K562 (cell line): ENCODE results near the gene COPB2. TPM values are rescaled to one million over a fixed set of nuclear protein-coding genes. Genes with fewer than 3 reads are reported as not detected.
A peak's percentile ranks its signal among the peaks of the same experiment; 100 is the strongest.

Experiments used
- CREBBP ChIP-seq: IDR thresholded peaks from one replicate; pipeline ENCODE4 v1.6.1; 2012; ENCODE audit warnings: low read depth, mild to moderate bottlenecking, control low read depth, inconsistent platforms, low read length
- CREM ChIP-seq: IDR thresholded peaks from 2 replicates; pipeline ENCODE4 v1.6.1; 2014; ENCODE audit warnings: antibody characterized with exemption, low read depth
- HDAC1 ChIP-seq, 2 experiments: fragments of 450-650 bp; IDR thresholded peaks; 2 replicates each; pipeline ENCODE4 v1.6.1; 2016 to 2017; ENCODE audit warnings: inconsistent platforms in 1 of 2, mild to moderate bottlenecking in 1 of 2, moderate library complexity in 1 of 2
- MGA ChIP-seq: fragments of 450-650 bp; IDR thresholded peaks from 2 replicates; pipeline ENCODE4 v1.6.1; 2016; ENCODE audit warnings: mild to moderate bottlenecking, moderate library complexity
- RAD51 ChIP-seq: fragments of 450-650 bp; IDR thresholded peaks from 2 replicates; pipeline ENCODE4 v1.7.1; 2016; ENCODE audit warnings: low read depth, mild to moderate bottlenecking, borderline replicate concordance
- RBBP5 ChIP-seq: fragments of 200-600 bp; sonication (generic); IDR thresholded peaks from 2 replicates; pipeline ENCODE4 v1.6.1; 2012; ENCODE audit warnings: borderline replicate concordance, mild to moderate bottlenecking, low read length, control low read depth, inconsistent platforms; ENCODE audit not compliant: insufficient read depth, poor library complexity, severe bottlenecking
- SETDB1 ChIP-seq: IDR thresholded peaks from one replicate; pipeline ENCODE4 v1.6.1; 2012; ENCODE audit warnings: low read length, control low read depth, inconsistent platforms
- SNAPC5 ChIP-seq: fragments of 250-450 bp; sonication (Bioruptor Pico); IDR thresholded peaks from 2 replicates; pipeline ENCODE4 v1.8.0; 2021; ENCODE audit warnings: moderate library complexity, mild to moderate bottlenecking, inconsistent platforms
- TRIM28 ChIP-seq: fragments of 450-650 bp; IDR thresholded peaks from 2 replicates; pipeline ENCODE4 v1.6.1; 2017
- ZBTB49 ChIP-seq: sonication (generic); formaldehyde crosslinking; IDR thresholded peaks from 2 replicates; pipeline ENCODE4 v1.8.0; 2022; ENCODE audit warnings: missing genetic modification reagents, mild to moderate bottlenecking, borderline replicate concordance
- ZC3H11A ChIP-seq: IDR thresholded peaks from 2 replicates; pipeline ENCODE4 v1.6.1; 2012; ENCODE audit warnings: low read depth, low read length, improper control_type of control experiment
- ZC3H8 ChIP-seq: fragments of 450-650 bp; IDR thresholded peaks from 2 replicates; pipeline ENCODE4 v1.6.1; 2017
- ZNF212 ChIP-seq: fragments of 450-650 bp; formaldehyde crosslinking; IDR thresholded peaks from 2 replicates; pipeline ENCODE4 v1.4.0; 2020; ENCODE audit warnings: mild to moderate bottlenecking
- ZNF76 ChIP-seq: fragments of 250-450 bp; sonication (Bioruptor Pico); IDR thresholded peaks from 2 replicates; pipeline ENCODE4 v1.4.0; 2020; ENCODE audit warnings: mild to moderate bottlenecking, moderate library complexity, borderline replicate concordance
- ZNF785 ChIP-seq: fragments of 250-450 bp; sonication (Bioruptor Pico); IDR thresholded peaks from 2 replicates; pipeline ENCODE4 v1.4.0; 2020; ENCODE audit warnings: mild to moderate bottlenecking
- polyA plus RNA-seq, 8 experiments: library from polyadenylated mRNA; depleted of rRNA in 4 of 8; stranded (reverse) in 5 of 8; unstranded in 3 of 8; fragments of >200 nt; fragmentation: Nextera tagmentation in 2 of 8; fragmentation: Illumina TruSeq in 1 of 8; extraction: Ambion mirVana in 2 of 8; extraction: Trizol in 1 of 8; gene quantifications; 2 replicates each; pipeline versions ENCODE4 v1.2.1 to v1.2.3, GENCODE V29; 2011 to 2014; ENCODE audit warnings: inconsistent platforms in 1 of 8, missing spikeins in 1 of 8
- total RNA-seq, 7 experiments: library from RNA; depleted of rRNA in 6 of 7; stranded (reverse); fragments of >200 nt in 6 of 7; fragmentation: Illumina TruSeq in 2 of 7; extraction: Trizol in 2 of 7; gene quantifications; 2 replicates each; pipeline versions ENCODE4 v1.2.1 to v1.2.3, GENCODE V29; 2011 to 2021; ENCODE audit warnings: low replicate concordance in 1 of 7

COPB2 gene
- total and polyA plus RNA-seq, 9 of the 15 experiments (the other 6 are each of a cell fraction or from before 2014, with no cell fraction given), result 64.3 to 189 (median 130) TPM

GRCh38 chr3:139355476-139355875 is 34.0 kb downstream of the COPB2 start (continued):
- TF ChIP-seq ZBTB49 (no peak), CREBBP (no peak), CREM (no peak), RAD51 (peak; percentile 35; the same call in 1 of the 2 replicates), ZC3H11A (no peak), SNAPC5 (CRISPR knock-in tag) (no peak), MGA (no peak), SETDB1 (no peak), RBBP5 (no peak), ZC3H8 (no peak), ZNF785 (CRISPR knock-in tag) (no peak), ZNF212 (CRISPR knock-in tag) (no peak), ZNF76 (CRISPR knock-in tag) (no peak), HDAC1 (IDR thresholded peaks at IDR 0.05) (no peak), TRIM28 (no peak)
